HCT116 (cell line): Measurements from ENCODE around the gene RFTN1. TPM values are rescaled to one million over a fixed set of nuclear protein-coding genes. Genes with fewer than 3 reads are reported as not detected.

ENCODE experiments used
- ATAC-seq: fragments of 200-7000 bp; cut with Tn5 transposase; 2 replicates; pipeline ENCODE4 v1.9.1; 2020; ENCODE audit warnings: mild to moderate bottlenecking, moderate library complexity
- BruUV-seq: library from RNA; stranded (reverse); fragments of 400-500 nt; replicated peaks from 2 replicates; lab custom pipeline; 2021; lab: Mats Ljungman, UMichigan
- CTCF ChIA-PET: fragments of 300-600 bp; sonication (Branson Sonifier 250); formaldehyde crosslinking; loops from one replicate; lab custom pipeline; 2021; ENCODE audit warnings: antibody characterized with exemption; lab: Charles Lee
- POLR2A ChIA-PET: fragments of 300-600, 350-600 bp; sonication (Branson Sonifier 250); formaldehyde crosslinking; loops from one replicate; lab custom pipeline; 2021; ENCODE audit warnings: antibody characterized with exemption; lab: Charles Lee
- RAD21 ChIA-PET, 2 experiments: fragments of 300-600 bp; sonication (Branson Sonifier 250); formaldehyde crosslinking; loops; one replicate each; lab custom pipeline; 2023; ENCODE audit warnings: low total read pairs in 2 of 2; ENCODE audit not compliant: uncharacterized antibody in 2 of 2, unreplicated experiment in 2 of 2, low non-redundant PET in 1 of 2; lab: Charles Lee
- DNase-seq: peaks from one replicate; pipeline ENCODE4 v3.0.0-alpha.2; 2010; ENCODE audit warnings: low read depth, low spot score
- H2AFZ ChIP-seq: fragments of 200-600 bp; shearing (Covaris generic), sonication (generic); 2 replicates; pipeline ENCODE4 v1.6.1; 2017; ENCODE audit warnings: low read depth, mixed run types, mixed read lengths, antibody characterized with exemption, low read length; ENCODE audit not compliant: poor library complexity, severe bottlenecking
- H3K27ac ChIP-seq: 2 replicates; pipeline ENCODE4 v1.5.1; 2012; ENCODE audit warnings: low read depth, low read length
- H3K27me3 ChIP-seq: fragments of 200-600 bp; sonication (generic); 2 replicates; pipeline ENCODE4 v1.6.1; 2016; ENCODE audit warnings: mixed run types, low read length, mixed read lengths; ENCODE audit not compliant: insufficient read depth
- H3K36me3 ChIP-seq, 2 experiments: fragments of 200-500 bp in 1 of 2; fragments of 200-600 bp in 1 of 2; sonication (Bioruptor generic) in 1 of 2; sonication (generic) in 1 of 2; 2 replicates each; pipeline versions ENCODE4 v1.5.1 to v1.6.1; 2014 to 2016; ENCODE audit warnings: low read length in 2 of 2, inconsistent platforms in 1 of 2, mixed read lengths in 1 of 2, mixed run types in 1 of 2; ENCODE audit not compliant: insufficient read depth in 2 of 2, control insufficient read depth in 1 of 2
- H3K4me1 ChIP-seq, 2 experiments: fragments of 200-600 bp in 1 of 2; sonication (generic) in 1 of 2; 2 replicates each; pipeline versions ENCODE4 v1.5.1 to v1.6.1; 2012 to 2017; ENCODE audit warnings: low read length in 2 of 2, inconsistent platforms in 1 of 2, mild to moderate bottlenecking in 1 of 2, mixed read lengths in 1 of 2, mixed run types in 1 of 2, moderate library complexity in 1 of 2; ENCODE audit not compliant: insufficient read depth in 2 of 2, control insufficient read depth in 1 of 2
- H3K4me2 ChIP-seq: fragments of 200-600 bp; sonication (generic); 2 replicates; pipeline ENCODE4 v1.6.1; 2017; ENCODE audit warnings: mixed run types, low read length, mixed read lengths
- H3K4me3 ChIP-seq, 2 experiments: fragments of 200-600 bp in 1 of 2; sonication (generic) in 1 of 2; replicated peaks in 1 of 2; 2 replicates each; pipeline ENCODE4 v1.5.1; 2011 to 2016; ENCODE audit warnings: low read length in 2 of 2, control low read depth in 1 of 2, low read depth in 1 of 2, mild to moderate bottlenecking in 1 of 2, mixed read lengths in 1 of 2, mixed run types in 1 of 2
- H3K79me2 ChIP-seq: fragments of 200-600 bp; sonication (generic); 2 replicates; pipeline ENCODE4 v1.6.1; 2017; ENCODE audit warnings: mild to moderate bottlenecking, mixed run types, low read length, moderate library complexity, mixed read lengths; ENCODE audit not compliant: insufficient read depth
- H3K9ac ChIP-seq: fragments of 200-600 bp; sonication (generic); 2 replicates; pipeline ENCODE4 v1.6.1; 2016; ENCODE audit warnings: low read length, mixed read lengths
- H3K9me2 ChIP-seq: fragments of 200-600 bp; sonication (generic), shearing (Covaris generic); 2 replicates; pipeline ENCODE4 v1.6.1; 2017; ENCODE audit warnings: mixed run types, mild to moderate bottlenecking, moderate library complexity; ENCODE audit not compliant: insufficient read depth
- H3K9me3 ChIP-seq, 2 experiments: fragments of 200-500 bp in 1 of 2; fragments of 200-600 bp in 1 of 2; sonication (Bioruptor generic) in 1 of 2; sonication (generic) in 1 of 2; 2 replicates each; pipeline ENCODE4 v1.6.1; 2014 to 2017; ENCODE audit warnings: low read length in 2 of 2, mixed read lengths in 2 of 2, inconsistent platforms in 1 of 2, low read depth in 1 of 2, mild to moderate bottlenecking in 1 of 2, mixed run types in 1 of 2, moderate library complexity in 1 of 2; ENCODE audit not compliant: control insufficient read depth in 1 of 2, insufficient read depth in 1 of 2
- H4K20me1 ChIP-seq: fragments of 200-600 bp; sonication (generic), shearing (Covaris generic); 2 replicates; pipeline ENCODE4 v1.6.1; 2017; ENCODE audit warnings: mixed run types, mild to moderate bottlenecking, moderate library complexity; ENCODE audit not compliant: insufficient read depth
- ATF3 ChIP-seq: IDR thresholded peaks from 2 replicates; pipeline ENCODE4 v1.6.1; 2012
- CTCF ChIP-seq, 3 experiments: fragments of 200-600 bp in 1 of 3; sonication (generic) in 1 of 3; IDR thresholded peaks in 2 of 3; conservative IDR thresholded peaks in 1 of 3; 2 replicates each; pipeline ENCODE4 v1.5.1; 2012 to 2017; ENCODE audit warnings: low read depth in 2 of 3, low read length in 2 of 3, antibody characterized with exemption in 1 of 3, borderline replicate concordance in 1 of 3, control low read depth in 1 of 3, mild to moderate bottlenecking in 1 of 3, mixed read lengths in 1 of 3, mixed run types in 1 of 3, moderate library complexity in 1 of 3; ENCODE audit not compliant: insufficient read depth in 1 of 3
- EZH2phosphoT487 ChIP-seq: fragments of 200-600 bp; IDR thresholded peaks from 2 replicates; pipeline ENCODE4 v1.6.1; 2018; ENCODE audit warnings: antibody characterized with exemption, borderline replicate concordance
- JUND ChIP-seq: IDR thresholded peaks from 2 replicates; pipeline ENCODE4 v1.6.1; 2012
- RAD21 ChIP-seq: IDR thresholded peaks from 2 replicates; pipeline ENCODE4 v1.6.1; 2012; ENCODE audit warnings: low read depth, mild to moderate bottlenecking
- SIN3A ChIP-seq: IDR thresholded peaks from 2 replicates; pipeline ENCODE4 v1.6.1; 2012; ENCODE audit warnings: low read depth
- ZBTB33 ChIP-seq: IDR thresholded peaks from 2 replicates; pipeline ENCODE4 v1.6.1; 2011; ENCODE audit warnings: mild to moderate bottlenecking, low read length, moderate library complexity; ENCODE audit not compliant: insufficient replicate concordance; ENCODE audit errors: extremely low read depth
- ZNF274 ChIP-seq: fragments of 200-500 bp; sonication (Bioruptor generic); IDR thresholded peaks from 2 replicates; pipeline ENCODE4 v1.6.1; 2014; ENCODE audit warnings: mild to moderate bottlenecking, low read depth, low read length, inconsistent platforms
- intact Hi-C: fragments of 100-400 bp; cut with micrococcal nuclease; formaldehyde crosslinking; loops from 2 replicates; pipeline ENCODE4 v1.10.0; 2022
- total RNA-seq: library from RNA; stranded (reverse); gene quantifications from one replicate; pipeline ENCODE4 v1.2.1, GENCODE V29; 2021; ENCODE audit not compliant: unreplicated experiment

RFTN1 gene
- total RNA-seq, 1 experiment from 2014 or later: 3.9 TPM

- no peak overlapping the region for H2AFZ ChIP-seq
- no peak overlapping the region for H3K4me2 ChIP-seq
- POLR2A ChIA-PET: no interaction called here
- H3K27ac ChIP-seq: no peak overlapping the region
- RAD21 ChIA-PET: no interaction called here
- CTCF ChIA-PET: interaction anchor here (2.2 kb wide), 1 partner anchor 29 kb away, joined by 13 read pairs; no protein-coding TSS in a partner anchor
- no peaks in the 10 kb centered on the region for H3K79me2 ChIP-seq
- no peak overlapping the region for H3K9ac ChIP-seq
- no peaks in the 10 kb centered on the region for H3K9me2 ChIP-seq
- no peaks in the 10 kb centered on the region for H3K9me3 ChIP-seq
- peak; percentile 89 for ATAC-seq
- H3K4me1 ChIP-seq: no peaks in the 10 kb centered on the region
- peak; percentile 13 for DNase-seq
- no peaks in the 10 kb centered on the region for H4K20me1 ChIP-seq
- intact Hi-C loops: loop anchor here (1.0 kb wide), 2 partner anchors 29 to 51 kb away; no protein-coding TSS in a partner anchor
- no peaks in the 10 kb centered on the region for H3K27me3 ChIP-seq
- H3K4me3 ChIP-seq: no peak overlapping the region
- no peaks in the 10 kb centered on the region for H3K36me3 ChIP-seq
- no TSS peak for BruUV-seq
- peak; percentile 31 to 72 (median 65); a peak in 5 of 6 replicates for TF ChIP-seq CTCF (IDR thresholded peaks at IDR 0.05 in 2 of 3, conservative IDR thresholded peaks at IDR 0.05 in 1 of 3; ENCODE audit: borderline replicate concordance in 1 of 3, insufficient read depth in 1 of 3, low read depth in 2 of 3, low read length in 2 of 3)
- TF ChIP-seq RAD21: peak; percentile 40
- TF ChIP-seq ZBTB33: no peak
Measured at GRCh38 chr3:16319307-16319706, 194.2 kb downstream of the RFTN1 start.

- Histone ChIP-seq H3K4me2 (no peak overlapping the region), H3K9me3 (no peaks in the 10 kb centered on the region), H3K36me3 (no peaks in the 10 kb centered on the region), H3K9me2 (no peaks in the 10 kb centered on the region), H2AFZ (no peak overlapping the region), H3K27ac (no peak overlapping the region), H3K27me3 (no peaks in the 10 kb centered on the region), H4K20me1 (no peaks in the 10 kb centered on the region), H3K79me2 (no peaks in the 10 kb centered on the region), H3K9ac (no peak overlapping the region), H3K4me1 (no peaks in the 10 kb centered on the region), H3K4me3 (no peak overlapping the region)
- DNase-seq (no peak), ATAC-seq (no peak)
- RAD21 ChIA-PET: no interaction called here
- TF ChIP-seq RAD21: no peak
- TF ChIP-seq CTCF (IDR thresholded peaks at IDR 0.05 in 2 of 3, conservative IDR thresholded peaks at IDR 0.05 in 1 of 3; ENCODE audit: borderline replicate concordance in 1 of 3, insufficient read depth in 1 of 3, low read depth in 2 of 3, low read length in 2 of 3): no peak
- TF ChIP-seq ZBTB33: no peak
- no peak for TF ChIP-seq JUND
- no peak for TF ChIP-seq SIN3A
- no peak for TF ChIP-seq ATF3
- no peak for TF ChIP-seq ZNF274
- no peak for TF ChIP-seq EZH2phosphoT487
- BruUV-seq: no TSS peak
- CTCF ChIA-PET: interaction anchor here (1.2 to 2.2 kb wide), 2 partner anchors 14 to 28 kb away, joined by 3 to 13 read pairs; no protein-coding TSS in a partner anchor
- POLR2A ChIA-PET: no interaction called here
- intact Hi-C loops: no loop called here
Measured at GRCh38 chr3:16318176-16318575, 195.3 kb downstream of the RFTN1 start.
